ENCODE measurements around the gene TGFBR3.

TGFBR3 gene

DNA sequence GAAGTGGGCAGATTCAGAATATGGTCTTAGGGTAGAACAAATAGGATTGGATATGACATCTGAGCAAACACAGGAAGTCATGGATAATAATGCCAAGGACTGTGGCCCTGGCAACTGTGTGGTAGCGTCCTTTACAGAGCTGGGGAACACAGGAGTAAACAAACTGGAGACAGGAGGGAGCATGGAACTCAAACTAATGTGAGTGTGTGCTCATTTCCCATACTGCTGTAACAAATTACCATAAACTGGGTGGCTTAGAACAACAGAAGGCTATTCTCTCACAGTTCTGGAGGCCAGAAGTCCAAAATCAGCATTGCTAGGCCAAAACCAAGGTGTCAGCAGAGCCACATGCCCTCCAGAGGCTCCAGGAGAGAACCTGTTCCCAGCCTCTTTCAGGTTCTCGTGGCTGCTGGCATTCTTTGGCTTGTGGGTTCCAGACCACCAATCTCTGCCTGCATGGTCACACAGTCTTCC, 106.4 kb downstream of the TGFBR3 start:
- TF ChIP-seq, protein P1, sequence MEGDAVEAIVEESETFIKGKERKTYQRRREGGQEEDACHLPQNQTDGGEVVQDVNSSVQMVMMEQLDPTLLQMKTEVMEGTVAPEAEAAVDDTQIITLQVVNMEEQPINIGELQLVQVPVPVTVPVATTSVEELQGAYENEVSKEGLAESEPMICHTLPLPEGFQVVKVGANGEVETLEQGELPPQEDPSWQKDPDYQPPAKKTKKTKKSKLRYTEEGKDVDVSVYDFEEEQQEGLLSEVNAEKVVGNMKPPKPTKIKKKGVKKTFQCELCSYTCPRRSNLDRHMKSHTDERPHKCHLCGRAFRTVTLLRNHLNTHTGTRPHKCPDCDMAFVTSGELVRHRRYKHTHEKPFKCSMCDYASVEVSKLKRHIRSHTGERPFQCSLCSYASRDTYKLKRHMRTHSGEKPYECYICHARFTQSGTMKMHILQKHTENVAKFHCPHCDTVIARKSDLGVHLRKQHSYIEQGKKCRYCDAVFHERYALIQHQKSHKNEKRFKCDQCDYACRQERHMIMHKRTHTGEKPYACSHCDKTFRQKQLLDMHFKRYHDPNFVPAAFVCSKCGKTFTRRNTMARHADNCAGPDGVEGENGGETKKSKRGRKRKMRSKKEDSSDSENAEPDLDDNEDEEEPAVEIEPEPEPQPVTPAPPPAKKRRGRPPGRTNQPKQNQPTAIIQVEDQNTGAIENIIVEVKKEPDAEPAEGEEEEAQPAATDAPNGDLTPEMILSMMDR (IDR thresholded peaks at IDR 0.05; ENCODE audit: low read depth, low read length): no peak
- DNase-seq (ENCODE audit: low read depth, low spot score): no peak
- in situ Hi-C loops (cut with HindIII; ENCODE audit: low sequenced_read_pairs): no loop called here
- no peak overlapping the region for H3K4me3 ChIP-seq (ENCODE audit: low read depth, low read length)

DNA sequence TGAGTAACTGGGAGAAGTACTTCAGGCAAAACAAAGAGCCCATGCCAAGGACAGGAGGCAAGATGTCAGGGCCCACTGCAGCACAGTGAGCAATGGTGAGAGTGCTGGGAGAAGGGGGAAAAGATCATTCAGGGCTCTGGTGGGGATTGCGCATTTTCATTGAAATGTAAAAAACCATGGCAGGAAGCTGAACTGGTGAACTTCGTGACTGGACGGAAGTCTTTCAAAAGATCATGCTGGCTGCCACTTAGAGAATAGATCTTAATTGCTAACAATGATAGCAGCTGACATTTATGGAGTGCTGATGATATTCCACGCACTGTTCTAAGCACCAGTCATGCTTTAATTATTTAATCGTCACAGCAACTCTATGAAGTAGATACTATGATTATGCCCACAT, 107.0 kb downstream of the TGFBR3 start:
- DNase-seq (ENCODE audit: low read depth, low spot score): no peak
- H3K4me3 ChIP-seq (ENCODE audit: low read depth, low read length): no peak overlapping the region
- TF ChIP-seq, protein P1 (IDR thresholded peaks at IDR 0.05; ENCODE audit: low read depth, low read length): no peak
- in situ Hi-C loops (cut with HindIII; ENCODE audit: low sequenced_read_pairs): no loop called here

DNA sequence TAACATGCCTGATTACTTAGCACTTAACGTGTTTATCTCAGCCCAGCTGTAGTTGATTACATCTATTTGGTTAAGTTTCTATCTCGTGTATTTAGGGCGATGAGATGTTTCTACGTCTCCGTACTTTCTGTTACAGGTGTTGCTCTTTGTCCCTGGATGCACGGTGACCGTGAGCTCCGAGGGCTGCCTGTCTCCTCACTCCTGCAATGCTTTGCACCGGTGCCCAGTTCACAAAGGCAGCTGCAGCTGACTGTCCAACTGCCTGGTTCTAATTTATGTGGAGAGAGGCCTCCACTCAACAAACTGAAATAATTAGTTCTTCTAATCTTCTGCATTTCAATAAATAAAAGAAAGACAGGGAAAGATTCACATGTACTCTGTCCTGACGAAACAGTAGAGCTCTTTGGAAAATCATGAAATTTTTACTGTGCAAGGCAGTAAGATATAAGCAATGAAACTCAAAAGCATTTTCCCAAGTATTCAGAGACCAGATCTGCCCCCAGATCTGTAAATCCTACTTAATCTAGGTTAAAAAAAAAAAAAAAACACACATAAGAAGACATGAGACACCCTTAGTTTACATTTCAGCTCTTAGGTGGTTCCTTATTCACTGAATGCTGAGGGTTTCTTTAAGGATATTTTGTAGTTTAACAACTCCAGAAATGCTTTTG, 108.2 kb downstream of the TGFBR3 start:
- in situ Hi-C loops (cut with HindIII; ENCODE audit: low sequenced_read_pairs): no loop called here
- no peak for DNase-seq (ENCODE audit: low read depth, low spot score)
- no peak overlapping the region for H3K4me3 ChIP-seq (ENCODE audit: low read depth, low read length)
- TF ChIP-seq, protein P1 (IDR thresholded peaks at IDR 0.05; ENCODE audit: low read depth, low read length): no peak

DNA sequence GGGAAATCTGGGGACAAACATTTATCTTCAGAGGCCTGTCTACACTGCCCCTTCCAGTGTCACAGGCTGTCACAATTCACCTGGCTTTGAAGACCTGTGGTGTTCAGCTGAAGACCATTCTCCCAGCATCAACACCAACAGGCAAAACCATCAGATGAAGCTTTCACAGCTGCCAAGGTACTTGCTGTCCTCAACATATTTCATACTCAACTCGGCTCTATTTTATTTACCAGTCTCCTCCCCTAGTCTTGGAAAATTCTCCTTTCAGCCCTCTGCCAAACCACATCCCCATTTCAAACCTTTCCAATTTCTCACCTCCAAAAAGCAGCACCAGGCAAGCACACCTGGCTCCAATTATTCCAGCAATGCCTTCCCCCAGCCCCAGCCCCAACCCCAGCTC, 108.8 kb downstream of the TGFBR3 start:
- DNase-seq (ENCODE audit: low read depth, low spot score): no peak
- no peak overlapping the region for H3K4me3 ChIP-seq (ENCODE audit: low read depth, low read length)
- in situ Hi-C loops (cut with HindIII; ENCODE audit: low sequenced_read_pairs): no loop called here
- TF ChIP-seq, protein P1 (IDR thresholded peaks at IDR 0.05; ENCODE audit: low read depth, low read length): no peak

DNA sequence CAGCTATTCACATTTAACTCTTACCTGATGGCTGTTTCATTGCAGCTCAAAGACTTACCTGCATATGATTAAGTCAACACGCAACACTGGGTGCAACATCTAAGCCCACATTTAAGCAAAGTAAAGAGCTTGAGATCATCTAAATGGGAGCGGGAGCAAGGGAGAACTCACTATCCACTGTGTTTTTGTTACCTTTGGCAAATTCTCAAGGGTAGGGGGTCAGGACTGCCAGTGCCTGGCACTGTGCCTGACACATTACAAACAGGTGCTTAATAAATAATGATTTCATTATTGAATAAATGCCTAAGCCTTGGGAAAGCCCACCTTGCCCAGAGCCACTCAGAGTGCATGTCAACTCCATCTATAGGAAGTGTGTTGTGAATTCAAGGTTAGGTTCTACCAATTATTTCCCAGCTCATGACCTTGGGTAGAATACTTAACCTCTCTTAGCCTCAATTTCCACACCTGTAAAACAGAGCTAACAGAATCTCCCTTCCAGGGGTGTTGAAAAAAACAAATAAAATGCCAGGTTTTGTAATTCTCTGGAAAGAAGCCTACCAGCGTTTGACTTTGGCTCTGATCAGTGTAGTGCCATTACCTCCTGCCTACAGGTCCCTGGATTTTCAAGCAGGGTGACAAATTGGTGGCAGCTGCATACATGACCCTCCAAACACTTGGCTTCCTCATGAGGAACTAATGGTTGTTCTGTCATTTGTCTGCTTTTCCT, 109.7 kb downstream of the TGFBR3 start:
- no peak for DNase-seq (ENCODE audit: low read depth, low spot score)
- in situ Hi-C loops (cut with HindIII; ENCODE audit: low sequenced_read_pairs): no loop called here
- TF ChIP-seq, protein P1 (IDR thresholded peaks at IDR 0.05; ENCODE audit: low read depth, low read length): no peak
- no peak overlapping the region for H3K4me3 ChIP-seq (ENCODE audit: low read depth, low read length)

DNA sequence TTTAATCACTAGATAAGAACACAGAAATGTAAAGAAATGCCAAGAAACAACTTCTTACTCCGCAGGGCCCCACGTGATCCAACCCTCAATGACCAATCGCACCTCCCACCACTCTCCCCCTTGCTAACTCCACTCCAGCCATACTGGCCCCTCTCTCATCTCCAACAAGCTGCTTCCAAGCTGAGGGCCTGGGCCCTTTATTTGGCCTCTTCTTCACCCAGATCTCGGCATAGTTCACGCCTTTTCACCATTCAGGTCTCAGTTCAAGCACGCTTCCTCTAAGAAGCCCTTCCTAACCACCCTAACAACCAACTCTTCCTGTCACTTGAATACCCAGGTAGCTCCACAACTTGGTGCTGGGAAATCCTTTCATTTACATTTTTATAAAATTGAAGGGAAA, 110.7 kb downstream of the TGFBR3 start:
- no peak for DNase-seq (ENCODE audit: low read depth, low spot score)
- TF ChIP-seq, protein P1 (IDR thresholded peaks at IDR 0.05; ENCODE audit: low read depth, low read length): no peak
- in situ Hi-C loops (cut with HindIII; ENCODE audit: low sequenced_read_pairs): no loop called here
- no peak overlapping the region for H3K4me3 ChIP-seq (ENCODE audit: low read depth, low read length)
